RWPE1 (cell line): Measurements from ENCODE around the gene DLGAP4.

Experiments used
- CTCF ChIA-PET: fragments of 350-600 bp; sonication (Branson Sonifier 250); formaldehyde crosslinking; extraction: SDS; loops from one replicate; lab custom pipeline; 2021; lab: Yijun Ruan, JAX
- POLR2A ChIA-PET: fragments of 400-600 bp; formaldehyde crosslinking; extraction: SDS; loops from one replicate; lab custom pipeline; 2020; ENCODE audit warnings: antibody characterized with exemption; ENCODE audit not compliant: low non-redundant PET; lab: Yijun Ruan, JAX
- DNase-seq: peaks from one replicate; pipeline ENCODE4 v3.0.0; 2012; ENCODE audit warnings: low spot score
- H3K27ac ChIP-seq: fragments of 450-650 bp; 2 replicates; pipeline ENCODE4 v1.5.1; 2017
- CTCF ChIP-seq: fragments of 450-650 bp; conservative IDR thresholded peaks from 2 replicates; pipeline ENCODE4 v1.5.1; 2017; ENCODE audit warnings: low read depth, mild to moderate bottlenecking

The DLGAP4 gene

GRCh38 chr20:36355469-36356171, 49.5 kb downstream of the DLGAP4 start:
- no peak for TF ChIP-seq CTCF
- H3K27ac ChIP-seq = no peak overlapping the region
- POLR2A ChIA-PET = no interaction called here
- CTCF ChIA-PET = interaction anchor here (0.6 to 1.3 kb wide), 6 partner anchors 37 to 205 kb away, joined by 3 to 4 read pairs (median 3); no protein-coding TSS in a partner anchor
- DNase-seq = no peak

- ChIA-PET CTCF (interaction anchor here (0.7 kb wide), 2 partner anchors 8 to 157 kb away, joined by 3 read pairs; no protein-coding TSS in a partner anchor), POLR2A (no interaction called here)
- DNase-seq = no peak
- TF ChIP-seq CTCF = no peak
- H3K27ac ChIP-seq = no peak overlapping the region
Observed at GRCh38 chr20:36359668-36360406, 53.7 kb downstream of the DLGAP4 start.

GRCh38 chr20:36360429-36360828, 54.3 kb downstream of the DLGAP4 start:
- TF ChIP-seq CTCF = no peak
- no peak for DNase-seq
- no peak overlapping the region for H3K27ac ChIP-seq
- CTCF ChIA-PET = interaction anchor here (0.6 kb wide), 1 partner anchor 10 kb away, joined by 3 read pairs; no protein-coding TSS in a partner anchor
- POLR2A ChIA-PET = no interaction called here

- ChIA-PET POLR2A (no interaction called here), CTCF (interaction anchor here (0.6 to 1.0 kb wide), 4 partner anchors 58 to 159 kb away, joined by 3 to 6 read pairs (median 3); no protein-coding TSS in a partner anchor)
- no peak for DNase-seq
- no peak for TF ChIP-seq CTCF
- no peak overlapping the region for H3K27ac ChIP-seq
Observed at GRCh38 chr20:36361406-36361805, 55.3 kb downstream of the DLGAP4 start.

- no peak for DNase-seq
- ChIA-PET CTCF (interaction anchor here (0.5 to 0.9 kb wide), 3 partner anchors 37 to 100 kb away, joined by 3 read pairs; no protein-coding TSS in a partner anchor), POLR2A (no interaction called here)
- no peak for TF ChIP-seq CTCF
- H3K27ac ChIP-seq = no peak overlapping the region
Observed at GRCh38 chr20:36362261-36362660, 56.1 kb downstream of the DLGAP4 start.

GRCh38 chr20:36362978-36363713, 57.0 kb downstream of the DLGAP4 start:
- CTCF ChIA-PET = interaction anchor here (0.5 to 0.9 kb wide), 2 partner anchors 36 to 99 kb away, joined by 3 read pairs; no protein-coding TSS in a partner anchor
- TF ChIP-seq CTCF = no peak
- POLR2A ChIA-PET = interaction anchor here (0.5 kb wide), 1 partner anchor 125 kb away, joined by 3 read pairs; no protein-coding TSS in a partner anchor

More at GRCh38 chr20:36362978-36363713, 57.0 kb downstream of the DLGAP4 start:
- no peak for DNase-seq
- no peak overlapping the region for H3K27ac ChIP-seq
